T-cell (primary cell): ENCODE data around the gene LRFN4. TPM values are rescaled to one million over a fixed set of nuclear protein-coding genes. Genes with fewer than 3 reads are reported as not detected.
A peak's percentile ranks its signal among the peaks of the same experiment; 100 is the strongest.

Experiments used
- ATAC-seq, 4 experiments: fragments of 200-7000 bp in 3 of 4; fragments of 150-1000 bp in 1 of 4; cut with Tn5 transposase; replicated peaks in 1 of 4; 1 replicate in 3 of 4; 2 replicates in 1 of 4; pipeline ENCODE4 v1.10.0; 2021; ENCODE audit warnings: moderate library complexity in 3 of 4, mild to moderate bottlenecking in 2 of 4, moderate number of reproducible peaks in 1 of 4
- CTCF ChIA-PET, 2 donors: fragments of 300-600 bp; sonication (Branson Sonifier 250); formaldehyde crosslinking; loops; one replicate each; lab custom pipeline; 2022; ENCODE audit warnings: antibody characterized with exemption in 2 of 2; lab: Charles Lee
- POLR2A ChIA-PET, 2 donors: fragments of 300-600 bp; sonication (Branson Sonifier 250); formaldehyde crosslinking; loops; one replicate each; lab custom pipeline; 2022; ENCODE audit warnings: antibody characterized with exemption in 2 of 2; lab: Charles Lee
- DNase-seq, 35 experiments: peaks; one replicate each; pipeline versions ENCODE4 v3.0.0 to v3.0.0-alpha.2; 2013 to 2023
- H3K27ac ChIP-seq: one replicate; pipeline ENCODE4 v1.5.1; 2013; ENCODE audit warnings: low read length
- H3K27me3 ChIP-seq, 2 experiments: replicated peaks in 1 of 2; 1 replicate in 1 of 2; 2 replicates in 1 of 2; pipeline versions ENCODE4 v1.6.1 to v1.7.0; 2013; ENCODE audit warnings: low read length in 1 of 2, mixed read lengths in 1 of 2; ENCODE audit not compliant: control insufficient read depth in 2 of 2, insufficient read depth in 2 of 2; ENCODE audit errors: extremely low read depth in 1 of 2
- H3K36me3 ChIP-seq, 2 donors: 1 replicate in 1 of 2; 2 replicates in 1 of 2; pipeline versions ENCODE4 v1.6.1 to v1.7.0; 2013; ENCODE audit warnings: low read length in 1 of 2; ENCODE audit not compliant: control insufficient read depth in 2 of 2, insufficient read depth in 1 of 2; ENCODE audit errors: extremely low read depth in 1 of 2
- H3K4me1 ChIP-seq, 2 experiments: 1 replicate in 1 of 2; 2 replicates in 1 of 2; pipeline versions ENCODE4 v1.6.1 to v1.7.0; 2013; ENCODE audit warnings: low read length in 2 of 2, mixed read lengths in 1 of 2; ENCODE audit not compliant: insufficient read depth in 2 of 2, control insufficient read depth in 1 of 2; ENCODE audit errors: extremely low read depth in 1 of 2
- H3K4me3 ChIP-seq, 2 donors: 1 replicate in 1 of 2; 2 replicates in 1 of 2; pipeline versions ENCODE4 v1.5.1 to v1.7.0; 2013; ENCODE audit warnings: mild to moderate bottlenecking in 2 of 2, low read length in 1 of 2, moderate library complexity in 1 of 2; ENCODE audit not compliant: control insufficient read depth in 1 of 2; ENCODE audit errors: extremely low read depth in 1 of 2
- H3K9me3 ChIP-seq: 2 replicates; pipeline ENCODE4 v1.7.0; 2013
- H3K27ac Mint-ChIP-seq, 2 donors: one replicate each; pipeline ENCODE4 v1.8.0; 2020 to 2021; ENCODE audit warnings: mild to moderate bottlenecking in 2 of 2, mixed read lengths in 2 of 2
- H3K27me3 Mint-ChIP-seq, 2 donors: one replicate each; pipeline ENCODE4 v1.8.0; 2021 to 2022; ENCODE audit warnings: mixed read lengths in 2 of 2
- H3K36me3 Mint-ChIP-seq: one replicate; pipeline ENCODE4 v1.8.0; 2021; ENCODE audit warnings: mixed read lengths
- H3K4me1 Mint-ChIP-seq, 3 donors: one replicate each; pipeline ENCODE4 v1.8.0; 2020 to 2022; ENCODE audit warnings: mixed read lengths in 3 of 3, mild to moderate bottlenecking in 1 of 3
- H3K4me3 Mint-ChIP-seq, 3 donors: one replicate each; pipeline ENCODE4 v1.8.0; 2020 to 2022; ENCODE audit warnings: mild to moderate bottlenecking in 3 of 3, mixed read lengths in 3 of 3, moderate library complexity in 3 of 3
- H3K9me3 Mint-ChIP-seq, 3 donors: one replicate each; pipeline ENCODE4 v1.8.0; 2020 to 2022; ENCODE audit warnings: mixed read lengths in 3 of 3
- WGBS: methylation state at CpG from one replicate; pipeline ENCODE4 v1.1.5; 2013; ENCODE audit warnings: missing lambda C conversion rate; ENCODE audit not compliant: insufficient coverage; 5-methylcytosine and 5-hydroxymethylcytosine counted together
- total RNA-seq, 35 experiments: library from RNA in 6 of 35; stranded (reverse) in 6 of 35; fragments of 120-200 nt in 1 of 35; gene quantifications; one replicate each; pipeline versions ENCODE4 v1.2.1 to v1.2.4 and lab custom pipeline; 2013 to 2026

The LRFN4 gene
- total RNA-seq, 5 donors from 2014 or later (not counting 1 experiment from before 2014, with no cell fraction given) = 1.5 to 12.9 (median 6.7) TPM

DNA sequence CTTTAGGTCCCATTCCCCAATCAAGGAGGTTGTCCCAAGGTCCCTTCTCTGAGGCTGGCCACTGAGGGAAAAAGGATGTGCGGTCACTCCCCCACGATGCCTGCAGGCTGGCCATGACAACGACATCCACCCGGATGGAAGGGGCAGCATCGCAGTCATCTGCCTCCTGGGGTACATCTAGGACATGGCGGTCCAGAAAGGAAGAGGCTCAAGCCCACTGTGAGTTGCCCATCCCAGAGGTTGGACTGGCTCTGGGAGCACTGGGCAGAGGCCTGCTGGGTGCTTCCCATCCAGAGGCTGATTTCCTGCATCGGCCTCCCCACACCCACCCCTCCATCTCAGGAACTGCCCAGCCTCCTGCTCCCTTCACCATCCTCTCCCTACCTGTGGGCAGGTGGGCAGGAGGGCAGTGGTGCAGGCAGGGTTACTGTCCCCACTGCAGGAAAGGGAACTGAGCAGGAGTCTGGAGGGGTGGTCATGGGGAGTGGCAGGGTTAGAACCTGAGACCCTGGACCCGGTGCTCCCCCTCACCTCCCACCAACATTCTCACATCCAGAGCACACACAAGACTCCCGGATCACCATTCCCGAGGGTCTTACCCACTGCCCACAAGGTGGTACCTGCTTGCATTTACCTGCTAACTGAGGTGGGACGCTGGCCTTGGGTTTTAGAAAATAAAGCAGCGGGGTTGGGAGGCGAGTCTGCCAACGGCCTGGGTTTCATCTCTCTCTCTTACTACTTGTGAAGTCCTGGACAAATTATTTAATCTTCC, 9.2 kb upstream of the LRFN4 start:
- no peak for ATAC-seq
- no peaks in the 10 kb centered on the region for H3K9me3 Mint-ChIP-seq
- WGBS = 94% methylated on average over 9 of the region's 14 CpGs
- H3K4me1 Mint-ChIP-seq = peaks cover 7 to 24% (median 14%) of the 10 kb centered on the region in 3 donors
- peaks cover 10% of the 10 kb centered on the region for H3K36me3 Mint-ChIP-seq
- H3K27me3 Mint-ChIP-seq = no peaks in the 10 kb centered on the region
- H3K27ac Mint-ChIP-seq = no peak overlapping the region
- Histone ChIP-seq H3K4me3 (no peak overlapping the region), H3K27me3 (no peaks in the 10 kb centered on the region), H3K27ac (no peak overlapping the region), H3K36me3 (peaks cover 4 to 18% of the 10 kb centered on the region in 2 donors), H3K9me3 (no peaks in the 10 kb centered on the region), H3K4me1 (peaks cover 6 to 21% of the 10 kb centered on the region in 2 experiments)
- POLR2A ChIA-PET = no interaction called here
- peak in 1 of 35 experiments; percentile 1 for DNase-seq
- CTCF ChIA-PET = no interaction called here
- H3K4me3 Mint-ChIP-seq = no peak overlapping the region

DNA sequence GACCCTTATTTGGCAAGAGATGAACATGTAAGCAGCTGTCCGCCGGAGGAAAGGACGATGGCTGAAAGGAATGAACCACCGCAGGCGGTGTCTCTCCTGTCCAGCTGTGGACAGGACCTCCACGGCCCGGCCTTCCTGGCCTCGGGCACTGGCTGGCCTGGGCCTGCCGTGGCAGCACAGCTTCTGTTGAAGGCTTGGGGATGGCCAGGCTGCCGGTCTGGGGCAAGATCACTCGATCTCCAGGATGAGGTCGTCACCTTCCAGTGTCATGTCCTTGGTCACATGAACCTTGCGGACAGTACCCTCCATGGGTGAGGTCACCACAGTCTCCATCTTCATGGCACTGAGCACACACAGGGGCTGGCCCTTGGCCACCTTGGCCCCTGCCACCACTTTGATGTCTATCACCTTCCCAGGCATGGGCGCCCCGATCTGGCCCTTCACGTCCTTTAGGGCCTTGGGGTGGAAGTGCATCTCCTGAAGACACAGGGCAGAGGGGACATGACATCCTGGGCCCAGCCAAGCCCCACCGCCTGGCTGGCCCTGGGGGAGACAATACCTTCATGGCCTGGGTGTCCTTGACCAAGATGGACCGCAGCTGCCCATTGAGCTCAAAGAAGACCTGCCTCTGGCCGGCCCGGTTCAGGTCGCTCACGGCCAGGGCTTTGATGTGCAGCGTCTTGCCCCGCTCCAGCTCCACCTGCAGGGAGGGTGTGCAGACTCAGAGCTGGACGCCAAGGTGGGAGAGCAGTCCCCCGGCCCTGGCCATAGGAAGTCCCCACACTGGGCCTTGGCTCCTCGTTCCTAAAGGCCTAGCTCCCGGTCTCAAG, 8.0 kb upstream of the LRFN4 start:
- Histone ChIP-seq H3K9me3 (no peaks in the 10 kb centered on the region), H3K27me3 (no peaks in the 10 kb centered on the region), H3K36me3 (peaks cover 4 to 18% of the 10 kb centered on the region in 2 donors), H3K27ac (no peak overlapping the region), H3K4me3 (no peak overlapping the region), H3K4me1 (peaks cover 4 to 18% of the 10 kb centered on the region in 2 experiments)
- DNase-seq (no peak), ATAC-seq (no peak)
- Mint-ChIP-seq H3K36me3 (peaks cover 10% of the 10 kb centered on the region), H3K4me1 (peaks cover 4 to 21% (median 11%) of the 10 kb centered on the region in 3 donors), H3K9me3 (no peaks in the 10 kb centered on the region), H3K27me3 (no peaks in the 10 kb centered on the region), H3K4me3 (no peak overlapping the region), H3K27ac (no peak overlapping the region)
- 93% methylated on average over 26 of the region's 28 CpGs for WGBS
- ChIA-PET POLR2A (interaction anchor here (0.6 kb wide), 2 partner anchors 54 to 306 kb away, joined by 7 to 9 read pairs; no protein-coding TSS in a partner anchor), CTCF (no interaction called here)

DNA sequence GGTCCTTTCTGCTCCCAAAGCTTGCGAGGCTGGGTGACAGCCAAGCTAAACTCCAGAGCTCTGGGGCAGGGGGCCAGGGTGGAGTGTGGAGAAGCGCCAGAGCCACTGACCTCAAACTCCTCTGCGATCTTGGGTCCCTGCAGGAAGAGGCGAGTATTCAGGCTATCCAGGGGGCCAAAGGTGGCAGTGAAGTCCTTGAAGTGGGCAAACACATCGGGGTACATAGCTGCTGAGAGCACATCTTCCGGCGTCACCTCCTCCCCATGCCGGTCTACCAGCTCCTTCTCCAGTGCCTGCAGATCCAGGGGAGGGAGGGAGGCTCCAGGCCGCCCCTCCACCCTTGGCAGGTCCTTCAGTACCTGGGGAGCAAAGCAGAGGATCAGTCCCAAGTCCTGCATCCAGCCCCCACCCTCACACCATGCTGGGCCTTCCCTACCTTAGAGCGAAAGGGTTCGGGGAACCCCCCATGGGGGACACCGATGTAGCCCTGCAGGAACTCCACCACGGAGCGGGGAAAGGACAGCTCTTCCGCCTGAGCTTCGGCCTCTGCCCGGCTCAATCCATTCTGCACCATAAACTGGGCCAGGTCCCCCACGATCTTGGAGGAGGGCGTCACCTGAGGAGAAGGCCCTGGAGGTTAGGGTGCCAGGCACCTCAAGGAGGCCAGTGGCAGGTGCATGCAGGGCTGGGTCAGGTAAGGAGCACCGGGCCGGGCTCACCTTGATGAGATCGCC, 7.2 kb upstream of the LRFN4 start:
- no peak overlapping the region for H3K4me3 Mint-ChIP-seq
- ChIA-PET POLR2A (interaction anchor here (0.6 kb wide), 2 partner anchors 54 to 305 kb away, joined by 7 to 9 read pairs; no protein-coding TSS in a partner anchor), CTCF (no interaction called here)
- no peak overlapping the region for H3K27ac Mint-ChIP-seq
- peaks cover 10% of the 10 kb centered on the region for H3K36me3 Mint-ChIP-seq
- no peak for ATAC-seq
- H3K4me3 ChIP-seq = no peak overlapping the region
- H3K4me1 Mint-ChIP-seq = peaks cover 0 to 14% (median 5%) of the 10 kb centered on the region in 3 donors
- peaks cover 0 to 10% of the 10 kb centered on the region in 2 experiments for H3K4me1 ChIP-seq
- H3K27me3 ChIP-seq = no peaks in the 10 kb centered on the region
- H3K9me3 ChIP-seq = no peaks in the 10 kb centered on the region
- no peaks in the 10 kb centered on the region for H3K9me3 Mint-ChIP-seq
- peaks cover 4 to 16% of the 10 kb centered on the region in 2 donors for H3K36me3 ChIP-seq
- no peak overlapping the region for H3K27ac ChIP-seq
- WGBS = 97% methylated on average over 10 of the region's 22 CpGs
- no peak for DNase-seq
- H3K27me3 Mint-ChIP-seq = no peaks in the 10 kb centered on the region

DNA sequence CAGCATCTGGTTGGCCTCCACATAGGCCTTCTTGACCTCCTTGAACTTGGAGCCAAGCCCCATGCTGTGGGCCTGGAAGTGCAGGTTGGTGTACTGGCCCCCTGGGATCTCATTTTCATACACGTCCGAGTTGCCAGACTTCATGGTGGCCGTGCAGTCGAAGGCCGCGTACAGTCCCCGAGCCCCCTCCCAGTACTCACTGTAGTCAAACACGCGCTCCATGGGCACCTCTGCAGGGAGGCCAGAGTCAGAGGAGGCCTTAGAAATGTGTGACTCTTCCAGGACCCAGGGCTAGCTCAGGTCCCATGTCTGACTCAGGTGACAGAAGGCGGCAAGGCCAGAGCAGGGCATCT, 6.7 kb upstream of the LRFN4 start:
- Mint-ChIP-seq H3K4me1 (peaks cover 0 to 9% (median 0%) of the 10 kb centered on the region in 3 donors), H3K36me3 (peaks cover 5% of the 10 kb centered on the region), H3K9me3 (no peaks in the 10 kb centered on the region), H3K27me3 (no peaks in the 10 kb centered on the region), H3K4me3 (no peak overlapping the region), H3K27ac (no peak overlapping the region)
- no peak for DNase-seq
- POLR2A ChIA-PET = no interaction called here
- Histone ChIP-seq H3K36me3 (peaks cover 4 to 11% of the 10 kb centered on the region in 2 donors), H3K4me3 (no peak overlapping the region), H3K27ac (no peak overlapping the region), H3K27me3 (no peaks in the 10 kb centered on the region), H3K4me1 (peaks cover 0 to 5% of the 10 kb centered on the region in 2 experiments), H3K9me3 (no peaks in the 10 kb centered on the region)
- 99% methylated on average over 10 of the region's 10 CpGs for WGBS
- CTCF ChIA-PET = no interaction called here
- ATAC-seq = no peak

DNA sequence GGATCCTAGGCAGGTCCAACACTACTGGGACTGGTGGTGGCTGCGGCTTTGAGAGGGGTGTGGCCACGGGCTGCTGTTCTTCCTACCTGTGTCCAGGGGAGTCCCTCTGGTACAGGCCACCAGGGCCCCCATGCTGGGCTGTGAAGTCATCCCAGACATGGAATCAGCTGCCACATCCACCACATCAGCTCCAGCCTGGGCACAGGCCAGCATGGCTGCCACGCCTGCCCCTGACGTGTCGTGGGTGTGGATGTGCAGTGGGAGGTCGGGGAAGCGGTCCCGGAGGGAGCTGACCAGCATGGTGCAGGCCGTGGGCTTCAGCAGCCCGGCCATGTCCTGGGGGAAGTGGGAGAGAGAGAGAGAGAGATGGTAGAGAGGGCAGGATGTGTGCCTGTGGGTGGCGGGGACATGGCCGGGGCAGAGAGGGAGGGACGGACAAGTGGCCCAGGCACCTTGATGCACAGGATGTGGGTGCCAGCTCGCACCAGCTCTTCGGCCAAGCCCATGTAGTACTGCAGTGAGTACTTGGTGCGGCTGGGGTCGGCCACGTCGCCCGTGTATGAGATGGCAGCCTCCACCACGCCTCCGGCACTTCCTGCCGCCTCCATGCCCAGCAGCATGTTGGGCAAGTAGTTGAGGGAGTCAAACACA, 6.2 kb upstream of the LRFN4 start:
- H3K36me3 Mint-ChIP-seq = peaks cover 3% of the 10 kb centered on the region
- peaks cover 0 to 9% of the 10 kb centered on the region in 2 experiments for H3K4me1 ChIP-seq
- 82% methylated on average over 19 of the region's 23 CpGs for WGBS
- no peak overlapping the region for H3K27ac Mint-ChIP-seq
- no peak overlapping the region for H3K4me3 Mint-ChIP-seq
- no peaks in the 10 kb centered on the region for H3K27me3 ChIP-seq
- peaks cover 3 to 6% of the 10 kb centered on the region in 2 donors for H3K36me3 ChIP-seq
- no peaks in the 10 kb centered on the region for H3K9me3 ChIP-seq
- H3K4me3 ChIP-seq = no peak overlapping the region
- ATAC-seq = no peak
- DNase-seq = no peak
- ChIA-PET CTCF (no interaction called here), POLR2A (no interaction called here)
- H3K27me3 Mint-ChIP-seq = no peaks in the 10 kb centered on the region
- no peak overlapping the region for H3K27ac ChIP-seq
- peaks cover 3 to 11% (median 4%) of the 10 kb centered on the region in 3 donors for H3K4me1 Mint-ChIP-seq
- no peaks in the 10 kb centered on the region for H3K9me3 Mint-ChIP-seq

DNA sequence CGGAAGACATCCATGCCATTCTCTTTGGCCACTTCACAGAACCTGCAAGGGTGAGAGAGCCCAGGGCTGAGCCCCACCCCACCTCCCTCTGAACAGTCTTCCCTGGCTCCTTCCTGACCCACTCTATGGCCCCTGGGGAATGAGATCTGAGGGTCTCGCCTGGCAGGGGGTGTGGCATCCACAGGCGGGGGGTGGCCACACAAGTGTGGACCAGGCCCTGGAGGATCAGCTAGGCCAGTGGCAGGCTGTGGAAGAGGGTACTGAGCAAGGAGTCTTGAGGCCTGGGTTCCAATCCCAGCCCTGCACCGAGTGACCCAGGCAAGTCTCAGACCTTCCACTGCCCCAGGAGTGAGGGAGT, 5.6 kb upstream of the LRFN4 start:
- peaks cover 3 to 13% of the 10 kb centered on the region in 2 experiments for H3K4me1 ChIP-seq
- POLR2A ChIA-PET = no interaction called here
- Mint-ChIP-seq H3K36me3 (peaks cover 3% of the 10 kb centered on the region), H3K9me3 (no peaks in the 10 kb centered on the region), H3K4me3 (no peak overlapping the region), H3K27ac (no peak overlapping the region), H3K27me3 (no peaks in the 10 kb centered on the region), H3K4me1 (peaks cover 5 to 12% (median 5%) of the 10 kb centered on the region in 3 donors)
- H3K4me3 ChIP-seq = no peak overlapping the region
- no peaks in the 10 kb centered on the region for H3K27me3 ChIP-seq
- CTCF ChIA-PET = no interaction called here
- DNase-seq (no peak), ATAC-seq (no peak)
- H3K27ac ChIP-seq = no peak overlapping the region
- no peaks in the 10 kb centered on the region for H3K9me3 ChIP-seq
- H3K36me3 ChIP-seq = peaks cover 0 to 4% of the 10 kb centered on the region in 2 donors
- WGBS = 80% methylated on average over 2 of the region's 4 CpGs
